Measurements from ENCODE around the gene SUCNR1. TPM values are rescaled to one million over a fixed set of nuclear protein-coding genes. Genes with fewer than 3 reads are reported as not detected.

SUCNR1 gene
- total RNA-seq, 1 experiment from 2014 or later, result not detected

DNA sequence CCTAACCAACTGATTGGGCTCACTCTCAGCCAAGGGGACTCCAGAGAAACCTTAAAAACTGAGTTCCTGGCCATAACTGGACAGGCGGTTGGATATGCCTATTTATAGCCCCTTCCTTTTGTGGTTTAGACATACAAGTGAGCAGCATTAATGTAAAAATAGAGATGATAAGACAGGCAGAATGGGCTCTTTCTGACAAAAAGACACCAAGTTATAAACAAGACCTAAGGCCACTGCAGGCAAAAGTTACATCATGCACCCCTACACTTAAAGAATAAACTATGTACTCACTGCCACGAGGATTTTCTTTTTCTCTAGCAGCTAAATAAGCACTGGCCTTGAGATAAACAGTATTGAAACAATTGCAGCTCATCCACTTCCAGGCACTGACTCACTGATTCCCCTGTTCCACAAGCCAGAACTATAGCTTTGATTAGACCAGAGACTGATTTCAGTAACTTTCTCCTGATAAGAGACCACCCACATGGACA, 30.1 kb downstream of the SUCNR1 start:
- intact Hi-C loops (cut with micrococcal nuclease; ENCODE audit: unreplicated experiment), result no loop called here
- CTCF ChIA-PET, result no interaction called here

DNA sequence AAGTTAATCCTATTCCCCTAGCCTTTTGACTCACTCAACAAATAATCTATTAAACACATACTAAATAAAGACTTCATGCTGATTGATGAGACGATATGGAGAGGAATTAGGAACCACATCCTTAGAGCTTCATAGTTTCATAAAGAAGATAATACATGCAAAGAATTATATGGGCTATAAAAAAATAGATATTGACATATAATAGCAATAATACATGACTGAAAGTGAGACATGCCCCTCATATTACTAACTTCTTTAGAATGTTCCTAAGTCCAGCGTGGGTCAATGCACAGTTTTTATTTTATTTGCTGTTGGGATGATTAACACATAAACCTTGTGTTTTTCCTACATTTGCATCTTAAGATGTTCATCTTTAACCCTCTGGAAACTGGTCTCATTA, 32.2 kb downstream of the SUCNR1 start:
- H3K36me3 Mint-ChIP-seq (ENCODE audit: insufficient read depth, unreplicated experiment), result no peaks in the 10 kb centered on the region
- H3K4me3 Mint-ChIP-seq (ENCODE audit: unreplicated experiment), result no peak overlapping the region
- Histone ChIP-seq H3K4me1 (no peaks in the 10 kb centered on the region), H3K9me3 (no peaks in the 10 kb centered on the region), H3K36me3 (ENCODE audit: control insufficient read depth, insufficient read depth, low read length) (no peaks in the 10 kb centered on the region), H3K27me3 (replicated peaks; ENCODE audit: control insufficient read depth, insufficient read depth, low read length) (no peaks in the 10 kb centered on the region), H3K4me3 (ENCODE audit: low read depth, low read length) (no peak overlapping the region)
- no peaks in the 10 kb centered on the region for H3K27me3 Mint-ChIP-seq (ENCODE audit: insufficient read depth, unreplicated experiment)
- no peak overlapping the region for H3K27ac Mint-ChIP-seq (ENCODE audit: unreplicated experiment)
- intact Hi-C loops (cut with micrococcal nuclease; ENCODE audit: unreplicated experiment), result no loop called here
- no peak for DNase-seq
- TF ChIP-seq, protein P1, sequence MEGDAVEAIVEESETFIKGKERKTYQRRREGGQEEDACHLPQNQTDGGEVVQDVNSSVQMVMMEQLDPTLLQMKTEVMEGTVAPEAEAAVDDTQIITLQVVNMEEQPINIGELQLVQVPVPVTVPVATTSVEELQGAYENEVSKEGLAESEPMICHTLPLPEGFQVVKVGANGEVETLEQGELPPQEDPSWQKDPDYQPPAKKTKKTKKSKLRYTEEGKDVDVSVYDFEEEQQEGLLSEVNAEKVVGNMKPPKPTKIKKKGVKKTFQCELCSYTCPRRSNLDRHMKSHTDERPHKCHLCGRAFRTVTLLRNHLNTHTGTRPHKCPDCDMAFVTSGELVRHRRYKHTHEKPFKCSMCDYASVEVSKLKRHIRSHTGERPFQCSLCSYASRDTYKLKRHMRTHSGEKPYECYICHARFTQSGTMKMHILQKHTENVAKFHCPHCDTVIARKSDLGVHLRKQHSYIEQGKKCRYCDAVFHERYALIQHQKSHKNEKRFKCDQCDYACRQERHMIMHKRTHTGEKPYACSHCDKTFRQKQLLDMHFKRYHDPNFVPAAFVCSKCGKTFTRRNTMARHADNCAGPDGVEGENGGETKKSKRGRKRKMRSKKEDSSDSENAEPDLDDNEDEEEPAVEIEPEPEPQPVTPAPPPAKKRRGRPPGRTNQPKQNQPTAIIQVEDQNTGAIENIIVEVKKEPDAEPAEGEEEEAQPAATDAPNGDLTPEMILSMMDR (IDR thresholded peaks at IDR 0.05; ENCODE audit: insufficient read depth in 1 of 2, low read depth in 1 of 2, low read length in 1 of 2, severe bottlenecking in 1 of 2, unreplicated experiment in 1 of 2), result no peak
- no TSS peak for BruUV-seq (replicated peaks)
- ChIA-PET CTCF (interaction anchor here (0.9 kb wide), 1 partner anchor 10 kb away, joined by 4 read pairs; no protein-coding TSS in a partner anchor), POLR2A (no interaction called here)
- H3K4me1 Mint-ChIP-seq (ENCODE audit: low read depth, unreplicated experiment), result peaks cover 7% of the 10 kb centered on the region
- peaks cover 1% of the 10 kb centered on the region for H3K9me3 Mint-ChIP-seq (ENCODE audit: unreplicated experiment)

More for the DNA sequence above, 30.1 kb downstream of the SUCNR1 start:
- POLR2A ChIA-PET, result no interaction called here
- Mint-ChIP-seq H3K27me3 (ENCODE audit: insufficient read depth, unreplicated experiment) (no peaks in the 10 kb centered on the region), H3K4me3 (ENCODE audit: unreplicated experiment) (no peak overlapping the region), H3K9me3 (ENCODE audit: unreplicated experiment) (no peaks in the 10 kb centered on the region), H3K27ac (ENCODE audit: unreplicated experiment) (no peak overlapping the region), H3K36me3 (ENCODE audit: insufficient read depth, unreplicated experiment) (no peaks in the 10 kb centered on the region), H3K4me1 (ENCODE audit: low read depth, unreplicated experiment) (peaks cover 7% of the 10 kb centered on the region)
- Histone ChIP-seq H3K27me3 (replicated peaks; ENCODE audit: control insufficient read depth, insufficient read depth, low read length) (no peaks in the 10 kb centered on the region), H3K4me3 (ENCODE audit: low read depth, low read length) (no peak overlapping the region), H3K36me3 (ENCODE audit: control insufficient read depth, insufficient read depth, low read length) (no peaks in the 10 kb centered on the region), H3K9me3 (no peaks in the 10 kb centered on the region), H3K4me1 (no peaks in the 10 kb centered on the region)
- DNase-seq, result no peak
- no TSS peak for BruUV-seq (replicated peaks)
- TF ChIP-seq, protein P1 (IDR thresholded peaks at IDR 0.05; ENCODE audit: insufficient read depth in 1 of 2, low read depth in 1 of 2, low read length in 1 of 2, severe bottlenecking in 1 of 2, unreplicated experiment in 1 of 2), result no peak

DNA sequence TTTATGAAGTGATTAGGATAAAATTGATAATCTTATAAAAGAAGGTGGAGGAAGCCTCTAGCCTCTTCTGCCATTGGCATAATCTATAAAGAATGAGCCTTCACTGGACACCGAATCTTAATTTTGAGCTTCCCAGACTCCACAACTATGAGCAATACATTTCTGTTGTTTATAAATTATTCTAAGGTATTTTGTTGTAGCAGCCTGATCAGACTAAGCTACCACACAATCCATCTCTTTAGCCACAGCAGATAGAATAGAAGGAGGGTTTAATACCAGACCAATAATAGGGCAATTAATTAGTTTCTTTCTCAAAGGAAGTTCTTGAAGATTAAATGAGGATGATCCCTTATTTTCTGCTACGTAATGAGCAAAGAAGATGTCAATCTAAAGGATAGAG, 33.3 kb downstream of the SUCNR1 start:
- Mint-ChIP-seq H3K27ac (ENCODE audit: unreplicated experiment) (no peak overlapping the region), H3K36me3 (ENCODE audit: insufficient read depth, unreplicated experiment) (no peaks in the 10 kb centered on the region), H3K4me1 (ENCODE audit: low read depth, unreplicated experiment) (peaks cover 7% of the 10 kb centered on the region), H3K9me3 (ENCODE audit: unreplicated experiment) (peaks cover 12% of the 10 kb centered on the region), H3K27me3 (ENCODE audit: insufficient read depth, unreplicated experiment) (no peaks in the 10 kb centered on the region), H3K4me3 (ENCODE audit: unreplicated experiment) (no peak overlapping the region)
- ChIA-PET POLR2A (no interaction called here), CTCF (no interaction called here)
- BruUV-seq (replicated peaks), result no TSS peak
- intact Hi-C loops (cut with micrococcal nuclease; ENCODE audit: unreplicated experiment), result no loop called here
- no peak overlapping the region for H3K4me3 ChIP-seq (ENCODE audit: low read depth, low read length)
- TF ChIP-seq, protein P1 (IDR thresholded peaks at IDR 0.05; ENCODE audit: insufficient read depth in 1 of 2, low read depth in 1 of 2, low read length in 1 of 2, severe bottlenecking in 1 of 2, unreplicated experiment in 1 of 2), result no peak
- no peak for DNase-seq
- no peaks in the 10 kb centered on the region for H3K4me1 ChIP-seq
- H3K27me3 ChIP-seq (replicated peaks; ENCODE audit: control insufficient read depth, insufficient read depth, low read length), result no peaks in the 10 kb centered on the region
- no peaks in the 10 kb centered on the region for H3K36me3 ChIP-seq (ENCODE audit: control insufficient read depth, insufficient read depth, low read length)
- no peaks in the 10 kb centered on the region for H3K9me3 ChIP-seq

Measured in Caco-2 (cell line).